ENCODE results near the gene SLC1A1. TPM values are rescaled to one million over a fixed set of nuclear protein-coding genes. Genes with fewer than 3 reads are reported as not detected.
"Not testable (repeated sequence)": the region's sequence is repeated elsewhere in the genome, so short reads cannot be mapped to it uniquely, and the experiment has no call there.

The SLC1A1 gene
- total RNA-seq, 6 experiments from 2014 or later, result 22.0 to 82.7 (median 38.7) TPM

DNA sequence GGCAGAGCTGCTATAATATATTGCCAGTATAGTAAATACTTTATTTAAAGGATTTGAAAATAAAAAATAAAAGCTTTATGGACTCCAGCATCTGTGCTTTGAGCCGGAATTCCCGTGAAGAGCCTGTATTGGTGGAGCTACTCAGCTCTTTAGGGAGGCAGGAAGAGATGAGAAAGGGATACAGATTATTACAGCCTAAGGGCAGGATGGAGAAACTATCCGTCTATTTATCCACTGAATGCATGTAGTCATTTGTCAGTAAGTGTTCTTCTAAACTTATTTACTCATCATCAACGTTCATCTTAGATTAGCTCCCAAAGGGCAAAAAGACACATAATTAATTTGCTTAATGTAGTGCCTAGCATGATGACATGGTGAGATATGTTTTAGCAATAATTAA is 48.4 kb downstream of the SLC1A1 start:
- ATAC-seq (no peak), DNase-seq (no peak)
- Histone ChIP-seq H3K27ac (peak overlapping the region in 2 of 3 donors; percentile 8 to 57), H3K36me3 (no peaks in the 10 kb centered on the region), H3K9me3 (no peaks in the 10 kb centered on the region), H3K4me1 (peaks cover 0 to 27% (median 6%) of the 10 kb centered on the region in 4 donors), H3K4me3 (no peak overlapping the region), H3K27me3 (no peaks in the 10 kb centered on the region)
- intact Hi-C loops (cut with DNase I), result no loop called here
- TF ChIP-seq POLR2A (IDR thresholded peaks at IDR 0.05), result no peak
- TF ChIP-seq, protein P1, sequence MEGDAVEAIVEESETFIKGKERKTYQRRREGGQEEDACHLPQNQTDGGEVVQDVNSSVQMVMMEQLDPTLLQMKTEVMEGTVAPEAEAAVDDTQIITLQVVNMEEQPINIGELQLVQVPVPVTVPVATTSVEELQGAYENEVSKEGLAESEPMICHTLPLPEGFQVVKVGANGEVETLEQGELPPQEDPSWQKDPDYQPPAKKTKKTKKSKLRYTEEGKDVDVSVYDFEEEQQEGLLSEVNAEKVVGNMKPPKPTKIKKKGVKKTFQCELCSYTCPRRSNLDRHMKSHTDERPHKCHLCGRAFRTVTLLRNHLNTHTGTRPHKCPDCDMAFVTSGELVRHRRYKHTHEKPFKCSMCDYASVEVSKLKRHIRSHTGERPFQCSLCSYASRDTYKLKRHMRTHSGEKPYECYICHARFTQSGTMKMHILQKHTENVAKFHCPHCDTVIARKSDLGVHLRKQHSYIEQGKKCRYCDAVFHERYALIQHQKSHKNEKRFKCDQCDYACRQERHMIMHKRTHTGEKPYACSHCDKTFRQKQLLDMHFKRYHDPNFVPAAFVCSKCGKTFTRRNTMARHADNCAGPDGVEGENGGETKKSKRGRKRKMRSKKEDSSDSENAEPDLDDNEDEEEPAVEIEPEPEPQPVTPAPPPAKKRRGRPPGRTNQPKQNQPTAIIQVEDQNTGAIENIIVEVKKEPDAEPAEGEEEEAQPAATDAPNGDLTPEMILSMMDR (IDR thresholded peaks at IDR 0.05), result no peak
- 81% methylated on average over 4 of the region's 4 CpGs for WGBS (ENCODE audit: insufficient coverage, low coverage, low lambda C conversion rate, missing lambda C conversion rate)

DNA sequence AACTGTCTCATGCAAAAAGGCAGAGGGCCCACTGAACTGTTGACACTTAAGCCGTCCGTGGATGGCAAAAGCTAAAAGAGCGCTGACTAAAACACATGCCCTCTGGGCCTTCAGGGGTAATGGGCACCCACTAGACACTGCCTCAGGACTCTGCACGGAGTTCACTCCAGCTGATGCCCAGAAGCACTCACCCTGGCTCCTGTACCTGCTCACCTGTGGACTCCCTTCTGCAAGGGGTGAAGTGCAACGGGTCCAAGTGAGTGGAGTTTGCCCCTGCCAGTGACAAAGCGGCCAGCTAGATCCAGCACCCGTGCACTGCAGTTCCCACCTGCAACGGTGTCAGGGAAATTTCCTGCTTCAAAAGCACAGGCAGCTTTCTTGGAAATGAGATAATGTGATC is 50.2 kb downstream of the SLC1A1 start:
- WGBS (ENCODE audit: insufficient coverage, low coverage, low lambda C conversion rate, missing lambda C conversion rate), result 51% methylated on average over 6 of the region's 8 CpGs
- Histone ChIP-seq H3K36me3 (no peaks in the 10 kb centered on the region), H3K27me3 (no peaks in the 10 kb centered on the region), H3K4me3 (no peak overlapping the region), H3K4me1 (peaks cover 0 to 27% (median 6%) of the 10 kb centered on the region in 4 donors), H3K27ac (peak overlapping the region in 1 of 3 donors; percentile 64), H3K9me3 (no peaks in the 10 kb centered on the region)
- no peak for TF ChIP-seq POLR2A (IDR thresholded peaks at IDR 0.05)
- TF ChIP-seq, protein P1 (IDR thresholded peaks at IDR 0.05), result no peak
- DNase-seq (peak; percentile 23 to 82 (median 81)), ATAC-seq (peak; percentile 74 to 91 (median 86))
- intact Hi-C loops (cut with DNase I), result no loop called here

DNA sequence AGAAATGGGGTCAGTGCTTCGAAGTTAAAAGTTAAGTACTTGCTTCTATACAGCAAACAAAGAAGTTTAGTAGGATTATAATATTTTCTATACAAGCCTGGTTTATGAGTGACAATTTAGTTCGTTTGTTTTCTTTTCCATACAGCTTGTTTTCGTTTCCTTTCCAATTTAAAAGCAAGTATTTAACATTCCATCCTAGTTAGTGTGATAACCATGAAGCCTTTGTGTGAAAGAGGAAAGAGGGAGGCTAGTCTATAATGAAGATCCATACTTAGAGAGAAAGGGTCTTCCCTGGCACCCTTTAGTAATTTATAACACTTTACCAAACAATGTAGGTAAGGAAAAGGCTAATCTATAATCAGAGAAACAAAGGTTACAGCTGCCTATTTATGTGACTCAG is 51.0 kb downstream of the SLC1A1 start:
- H3K36me3 ChIP-seq, result no peaks in the 10 kb centered on the region

DNA sequence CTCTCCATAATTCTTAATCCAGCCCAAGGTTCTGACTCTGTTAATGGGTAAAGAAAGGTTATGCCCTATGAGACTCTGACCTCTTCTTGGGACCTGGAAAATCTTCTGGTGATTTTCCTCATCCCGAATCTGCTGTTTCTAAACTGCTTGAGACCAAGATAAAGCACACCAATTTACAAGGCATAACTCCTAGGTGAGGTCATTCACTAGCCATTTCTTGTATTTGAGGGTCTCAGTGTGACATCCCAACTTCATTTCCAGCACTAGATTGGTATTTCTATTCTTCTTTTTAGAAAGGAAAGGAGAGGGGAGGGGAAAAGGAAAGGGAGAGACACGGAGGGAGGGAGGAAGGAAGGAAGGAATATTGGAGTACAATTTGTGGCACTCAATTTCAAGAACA is 51.6 kb downstream of the SLC1A1 start:
- DNase-seq (no peak), ATAC-seq (peak in 2 of 4 donors; percentile 12 to 30)
- Histone ChIP-seq H3K36me3 (no peaks in the 10 kb centered on the region), H3K27ac (peak overlapping the region in 1 of 3 donors; percentile 64), H3K4me1 (peaks cover 0 to 27% (median 6%) of the 10 kb centered on the region in 4 donors), H3K4me3 (no peak overlapping the region), H3K27me3 (no peaks in the 10 kb centered on the region), H3K9me3 (no peaks in the 10 kb centered on the region)
- 43% methylated on average over 2 of the region's 2 CpGs for WGBS (ENCODE audit: insufficient coverage, low coverage, low lambda C conversion rate, missing lambda C conversion rate)
- intact Hi-C loops (cut with DNase I), result no loop called here
- TF ChIP-seq, protein P1 (IDR thresholded peaks at IDR 0.05), result no peak
- no peak for TF ChIP-seq POLR2A (IDR thresholded peaks at IDR 0.05)

More for the DNA sequence above, 51.0 kb downstream of the SLC1A1 start:
- intact Hi-C loops (cut with DNase I), result no loop called here
- ATAC-seq (no peak), DNase-seq (no peak)
- whole genome bisulfite sequencing (ENCODE audit: insufficient coverage, low coverage, low lambda C conversion rate, missing lambda C conversion rate), result 71% methylated on average over 3 of the region's 3 CpGs
- no peak for TF ChIP-seq POLR2A (IDR thresholded peaks at IDR 0.05)
- TF ChIP-seq, protein P1 (IDR thresholded peaks at IDR 0.05), result no peak
- Histone ChIP-seq H3K4me1 (peaks cover 0 to 27% (median 6%) of the 10 kb centered on the region in 4 donors), H3K9me3 (no peaks in the 10 kb centered on the region), H3K27ac (peak overlapping the region in 1 of 3 donors; percentile 64), H3K4me3 (no peak overlapping the region), H3K27me3 (no peaks in the 10 kb centered on the region)

DNA sequence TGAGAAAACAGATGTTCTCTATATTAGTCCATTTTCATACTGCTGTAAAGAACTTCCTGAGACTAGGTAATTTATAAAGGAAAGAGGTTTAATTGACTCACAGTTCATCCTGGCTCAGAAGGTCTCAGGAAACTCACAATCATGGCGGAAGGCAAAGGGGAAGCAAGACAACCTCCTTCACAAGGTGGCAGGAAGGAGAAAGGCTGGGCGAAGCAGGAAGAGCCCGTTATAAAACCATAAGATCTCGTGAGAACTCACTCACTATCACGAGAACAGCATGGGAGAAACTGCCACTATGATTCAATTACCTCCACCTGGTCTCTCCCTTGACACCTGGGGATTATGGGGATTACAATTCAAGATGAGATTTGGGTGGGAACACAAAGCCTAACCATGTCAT is 54.4 kb downstream of the SLC1A1 start:
- H3K4me3 ChIP-seq; H3K27me3 ChIP-seq; H3K36me3 ChIP-seq; H3K9me3 ChIP-seq; H3K27ac ChIP-seq; ATAC-seq; DNase-seq; intact Hi-C loops (cut with DNase I): not testable (repeated sequence)
- 66% methylated on average over 5 of the region's 5 CpGs for WGBS (ENCODE audit: insufficient coverage, low coverage, low lambda C conversion rate, missing lambda C conversion rate)
- peaks cover 0 to 27% (median 8%) of the 10 kb centered on the region in 4 donors for H3K4me1 ChIP-seq
